Measurements from ENCODE around the gene TENT5A. TPM values are rescaled to one million over a fixed set of nuclear protein-coding genes. Genes with fewer than 3 reads are reported as not detected.
"Not testable (repeated sequence)": the region's sequence is repeated elsewhere in the genome, so short reads cannot be mapped to it uniquely, and the experiment has no call there.

Gene TENT5A
- total RNA-seq, 2 experiments from 2014 or later = 2.8 to 3.1 TPM

DNA sequence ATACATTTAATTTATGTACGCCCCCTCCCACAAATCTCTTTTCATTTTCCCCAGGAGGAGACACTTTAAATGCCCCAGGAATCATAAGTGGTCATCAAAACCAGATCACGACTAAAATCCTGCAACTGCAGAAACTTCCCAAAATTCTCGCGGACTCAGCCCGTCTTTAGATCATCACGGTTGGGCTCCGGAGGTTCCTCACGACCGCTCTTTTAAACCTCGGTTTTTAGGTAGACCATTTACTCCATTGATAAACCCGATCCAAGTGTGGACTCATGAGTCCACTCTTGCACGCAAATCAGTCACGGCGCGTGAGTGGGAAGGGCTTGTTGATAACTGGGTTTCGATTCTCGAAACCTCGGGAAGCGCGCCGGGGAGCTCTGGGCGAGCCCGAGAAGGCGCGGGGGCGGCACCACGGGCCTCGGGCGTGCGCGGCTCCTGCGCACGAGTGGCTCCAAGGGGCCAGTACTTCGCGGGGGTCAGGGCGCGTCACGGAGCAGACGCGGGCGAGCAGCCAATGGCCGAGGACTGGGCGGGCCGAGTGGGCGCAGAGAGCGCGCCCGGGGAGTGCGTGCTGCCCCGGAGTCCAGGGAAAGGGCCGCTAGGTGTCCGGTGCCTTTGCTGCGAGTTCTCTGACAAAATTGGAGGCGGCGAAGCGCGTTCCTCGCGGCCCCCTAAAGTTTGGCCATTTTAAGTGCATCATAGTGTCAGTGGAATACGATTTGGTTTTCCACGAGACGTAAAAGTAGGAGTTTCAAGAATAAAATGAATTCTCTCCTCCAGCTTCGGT is 635 bp upstream of the TENT5A start:
- Mint-ChIP-seq H3K9me3 (no peaks in the 10 kb centered on the region), H3K4me3 (peak overlapping the region; percentile 96), H3K27ac (peak overlapping the region; percentile 91), H3K36me3 (peaks cover 10% of the 10 kb centered on the region), H3K27me3 (peaks cover 11% of the 10 kb centered on the region), H3K4me1 (peaks cover 22% of the 10 kb centered on the region)
- POLR2A ChIA-PET = interaction anchor here (1.6 to 2.3 kb wide), 2 partner anchors 1313 to 1647 kb away, joined by 4 to 7 read pairs; partner anchors contain the start of genes BCKDHB and UBE3D
- peak; percentile 72 for DNase-seq
- ATAC-seq (ENCODE audit: low read depth) = peak; percentile 49

DNA sequence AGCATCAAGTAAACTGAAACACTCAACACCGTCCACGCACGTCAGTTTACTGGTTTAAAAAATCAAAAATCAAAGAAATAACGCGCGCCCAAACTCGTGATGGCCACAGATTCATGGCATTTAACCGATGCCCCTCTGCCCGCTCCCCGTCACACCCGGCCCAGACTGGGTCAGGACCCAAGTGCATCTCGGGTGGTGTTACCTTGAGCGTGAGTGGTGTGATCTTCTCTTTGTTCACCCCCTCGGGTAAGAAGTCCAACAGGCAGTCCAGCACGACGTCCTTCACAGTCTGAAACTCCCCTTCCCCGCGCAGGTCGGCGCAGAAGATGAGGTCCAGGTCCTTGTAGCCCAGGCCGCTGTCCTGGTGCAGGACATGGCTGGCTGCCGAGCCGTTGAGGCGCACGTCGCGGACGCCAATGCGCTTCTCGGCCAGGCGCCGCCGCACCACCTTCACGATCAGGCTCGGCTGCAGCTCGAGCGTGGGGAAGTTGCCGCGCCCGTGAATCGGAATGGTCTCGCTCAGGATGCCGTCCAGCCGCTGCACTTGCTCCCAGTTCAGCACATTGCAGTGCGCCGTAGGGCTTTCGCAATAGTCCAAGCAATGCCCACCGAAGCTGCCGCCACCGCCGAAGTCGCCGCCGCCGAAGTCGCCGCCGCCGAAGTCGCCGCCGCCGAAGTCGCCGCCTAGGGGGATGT is 945 bp downstream of the TENT5A start:
- DNase-seq (peak; percentile 62), ATAC-seq (ENCODE audit: low read depth) (no peak)
- peaks cover 8% of the 10 kb centered on the region for H3K27me3 Mint-ChIP-seq
- no peaks in the 10 kb centered on the region for H3K9me3 Mint-ChIP-seq
- H3K36me3 Mint-ChIP-seq = peaks cover 10% of the 10 kb centered on the region
- peak overlapping the region; percentile 91 for H3K27ac Mint-ChIP-seq
- peaks cover 22% of the 10 kb centered on the region for H3K4me1 Mint-ChIP-seq
- POLR2A ChIA-PET = no interaction called here
- peak overlapping the region; percentile 96 for H3K4me3 Mint-ChIP-seq

GRCh38 chr6:81750681-81751387 is 1.6 kb downstream of the TENT5A start:
- H3K27ac Mint-ChIP-seq = no peak overlapping the region
- H3K4me3 Mint-ChIP-seq = peak overlapping the region; percentile 96
- peaks cover 22% of the 10 kb centered on the region for H3K4me1 Mint-ChIP-seq
- no peak for DNase-seq
- H3K27me3 Mint-ChIP-seq = peaks cover 8% of the 10 kb centered on the region
- POLR2A ChIA-PET = no interaction called here
- no peaks in the 10 kb centered on the region for H3K9me3 Mint-ChIP-seq
- ATAC-seq (ENCODE audit: low read depth) = no peak
- H3K36me3 Mint-ChIP-seq = peaks cover 10% of the 10 kb centered on the region

DNA sequence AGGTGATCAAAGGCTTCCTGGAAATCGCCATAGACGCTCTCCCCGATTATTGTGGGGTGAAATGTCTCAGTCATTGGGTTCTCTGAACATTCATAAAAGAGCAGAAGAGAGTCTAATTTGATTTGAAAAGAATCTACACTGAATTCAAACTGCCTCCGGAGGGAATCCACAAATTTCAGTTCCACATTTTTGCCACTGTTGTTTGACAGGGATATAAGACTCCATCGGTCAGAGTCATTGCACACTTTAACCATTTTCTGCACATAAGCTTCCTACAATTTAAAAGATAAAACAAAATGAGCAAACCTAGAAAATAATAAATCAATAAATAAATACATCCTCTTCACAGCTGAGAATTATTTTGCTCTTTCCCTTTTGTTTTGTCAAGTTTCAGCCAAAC is 2.3 kb downstream of the TENT5A start:
- H3K36me3 Mint-ChIP-seq = peaks cover 10% of the 10 kb centered on the region
- no peak for DNase-seq
- POLR2A ChIA-PET = no interaction called here
- H3K4me3 Mint-ChIP-seq = peak overlapping the region; percentile 96
- peaks cover 22% of the 10 kb centered on the region for H3K4me1 Mint-ChIP-seq
- peaks cover 8% of the 10 kb centered on the region for H3K27me3 Mint-ChIP-seq
- no peaks in the 10 kb centered on the region for H3K9me3 Mint-ChIP-seq
- H3K27ac Mint-ChIP-seq = no peak overlapping the region
- ATAC-seq (ENCODE audit: low read depth) = no peak

DNA sequence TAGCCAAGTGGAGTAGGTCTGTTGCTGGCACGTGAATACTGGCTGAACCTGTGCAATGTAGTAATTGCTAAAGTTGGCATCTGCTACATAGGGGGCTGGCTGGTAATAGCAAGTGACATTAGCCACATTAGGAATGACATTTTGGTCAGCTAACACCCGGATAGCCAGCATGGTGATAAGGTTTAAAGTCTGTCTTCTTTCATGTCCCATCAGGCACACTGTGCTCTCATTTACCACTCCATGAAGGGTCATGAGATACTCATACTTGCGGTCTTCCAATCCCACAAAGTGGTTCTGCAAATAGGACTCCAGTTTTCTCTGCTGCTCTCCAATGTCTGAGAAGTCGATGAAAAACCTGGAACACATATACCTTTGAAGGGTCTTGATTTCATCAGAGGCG is 2.8 kb downstream of the TENT5A start:
- H3K36me3 Mint-ChIP-seq = peaks cover 10% of the 10 kb centered on the region
- peaks cover 24% of the 10 kb centered on the region for H3K4me1 Mint-ChIP-seq
- no peak for ATAC-seq (ENCODE audit: low read depth)
- H3K27ac Mint-ChIP-seq = no peak overlapping the region
- H3K4me3 Mint-ChIP-seq = no peak overlapping the region
- no peaks in the 10 kb centered on the region for H3K9me3 Mint-ChIP-seq
- POLR2A ChIA-PET = no interaction called here
- H3K27me3 Mint-ChIP-seq = peaks cover 8% of the 10 kb centered on the region
- no peak for DNase-seq

GRCh38 chr6:81748994-81749393 is 3.5 kb downstream of the TENT5A start:
- no peak for DNase-seq
- Mint-ChIP-seq H3K4me3 (no peak overlapping the region), H3K27me3 (peaks cover 5% of the 10 kb centered on the region), H3K4me1 (peaks cover 22% of the 10 kb centered on the region), H3K9me3 (no peaks in the 10 kb centered on the region), H3K36me3 (peaks cover 10% of the 10 kb centered on the region), H3K27ac (no peak overlapping the region)
- no peak for ATAC-seq (ENCODE audit: low read depth)
- POLR2A ChIA-PET = no interaction called here

DNA sequence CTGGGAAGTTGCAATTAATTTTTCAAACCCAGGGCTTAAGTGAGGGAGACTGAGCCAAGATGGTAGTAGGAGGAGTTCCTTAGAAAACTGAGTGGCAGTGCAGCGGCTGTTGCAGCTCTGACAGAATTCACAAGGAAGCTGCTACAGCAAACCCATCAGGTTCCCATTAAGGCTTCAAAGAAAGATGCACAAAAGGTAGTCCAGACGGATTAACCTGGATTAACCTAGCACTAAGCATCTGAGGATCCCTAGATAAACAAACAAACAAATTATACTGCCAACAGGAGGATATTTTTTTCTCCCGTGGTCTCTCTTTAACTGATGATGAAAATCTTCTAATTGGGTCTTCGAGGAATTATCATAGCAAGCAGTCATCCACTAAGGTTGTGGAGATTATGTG is 5.2 kb downstream of the TENT5A start:
- no peak for ATAC-seq (ENCODE audit: low read depth)

DNA sequence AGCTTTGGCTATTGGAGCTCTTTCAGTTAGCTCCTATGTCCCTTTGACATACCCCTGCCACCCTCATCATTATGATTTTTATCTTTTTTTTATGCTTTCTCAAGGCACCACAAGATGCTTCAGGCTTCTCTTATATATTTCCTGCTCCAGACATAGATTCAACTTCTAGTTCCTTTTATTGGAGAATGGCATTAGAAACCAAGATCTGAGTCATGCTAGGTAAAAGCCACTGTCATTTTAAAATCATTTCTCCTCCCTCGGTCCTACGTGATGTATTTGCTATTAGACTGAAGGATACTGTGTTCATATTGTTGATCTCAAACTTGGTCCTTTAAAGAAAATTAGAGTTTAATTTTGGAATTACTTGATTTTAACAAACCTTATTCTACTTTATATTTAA is 8.3 kb downstream of the TENT5A start:
- H3K4me3 Mint-ChIP-seq = no peak overlapping the region
- peaks cover 1% of the 10 kb centered on the region for H3K36me3 Mint-ChIP-seq
- no peak overlapping the region for H3K27ac Mint-ChIP-seq
- no peaks in the 10 kb centered on the region for H3K27me3 Mint-ChIP-seq
- H3K4me1 Mint-ChIP-seq = peaks cover 4% of the 10 kb centered on the region
- ATAC-seq (ENCODE audit: low read depth) = no peak
- no peaks in the 10 kb centered on the region for H3K9me3 Mint-ChIP-seq
- POLR2A ChIA-PET = no interaction called here
- no peak for DNase-seq

More for the DNA sequence above, 5.2 kb downstream of the TENT5A start:
- Mint-ChIP-seq H3K36me3 (peaks cover 10% of the 10 kb centered on the region), H3K27me3 (peaks cover 5% of the 10 kb centered on the region), H3K27ac (no peak overlapping the region), H3K4me1 (peaks cover 21% of the 10 kb centered on the region), H3K4me3 (no peak overlapping the region), H3K9me3 (no peaks in the 10 kb centered on the region)
- no peak for DNase-seq
- POLR2A ChIA-PET = no interaction called here

DNA sequence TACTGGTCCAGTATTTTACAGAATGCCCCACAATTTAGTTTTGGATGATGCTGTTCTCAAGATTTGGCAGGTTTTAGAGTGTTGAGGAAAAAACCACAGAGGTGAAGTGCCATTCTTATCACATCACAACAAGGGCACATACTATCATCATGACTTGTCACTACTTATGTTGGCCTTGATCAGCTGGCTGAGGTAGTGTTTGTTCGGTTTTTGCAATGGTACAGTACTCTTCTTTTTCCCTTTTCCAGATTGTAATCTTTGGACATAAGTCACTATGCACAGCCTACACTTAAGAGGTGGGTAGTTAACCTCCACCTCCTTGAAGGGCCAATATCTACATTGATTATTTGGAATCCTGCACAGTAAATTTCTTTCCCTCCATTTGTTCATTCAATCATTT is 8.8 kb downstream of the TENT5A start:
- no peaks in the 10 kb centered on the region for H3K9me3 Mint-ChIP-seq
- DNase-seq (no peak), ATAC-seq (ENCODE audit: low read depth) (no peak)
- H3K36me3 Mint-ChIP-seq = peaks cover 1% of the 10 kb centered on the region
- peaks cover 2% of the 10 kb centered on the region for H3K4me1 Mint-ChIP-seq
- no peaks in the 10 kb centered on the region for H3K27me3 Mint-ChIP-seq
- POLR2A ChIA-PET = no interaction called here
- H3K27ac Mint-ChIP-seq = no peak overlapping the region
- no peak overlapping the region for H3K4me3 Mint-ChIP-seq

- ATAC-seq (ENCODE audit: low read depth) (no peak), DNase-seq (no peak)
- no peaks in the 10 kb centered on the region for H3K36me3 Mint-ChIP-seq
- H3K27ac Mint-ChIP-seq = no peak overlapping the region
- H3K4me1 Mint-ChIP-seq = peaks cover 2% of the 10 kb centered on the region
- no peak overlapping the region for H3K4me3 Mint-ChIP-seq
- H3K27me3 Mint-ChIP-seq = no peaks in the 10 kb centered on the region
- no peaks in the 10 kb centered on the region for H3K9me3 Mint-ChIP-seq
- POLR2A ChIA-PET = no interaction called here
Measured at GRCh38 chr6:81741689-81742088, 10.8 kb downstream of the TENT5A start.

GRCh38 chr6:81740591-81740990 is 11.9 kb downstream of the TENT5A start:
- H3K9me3 Mint-ChIP-seq; ATAC-seq (ENCODE audit: low read depth); H3K4me3 Mint-ChIP-seq; DNase-seq; H3K36me3 Mint-ChIP-seq; H3K27ac Mint-ChIP-seq; H3K27me3 Mint-ChIP-seq; POLR2A ChIA-PET; H3K4me1 Mint-ChIP-seq: not testable (repeated sequence)

- no peak for DNase-seq
- no peak for ATAC-seq (ENCODE audit: low read depth)
- POLR2A ChIA-PET = no interaction called here
- Mint-ChIP-seq H3K9me3 (no peaks in the 10 kb centered on the region), H3K27ac (no peak overlapping the region), H3K4me3 (no peak overlapping the region), H3K36me3 (no peaks in the 10 kb centered on the region), H3K27me3 (no peaks in the 10 kb centered on the region), H3K4me1 (no peaks in the 10 kb centered on the region)
Measured at GRCh38 chr6:81739230-81740195, 13.0 kb downstream of the TENT5A start.

- no peak overlapping the region for H3K4me3 Mint-ChIP-seq
- no peak for DNase-seq
- H3K9me3 Mint-ChIP-seq = no peaks in the 10 kb centered on the region
- no peaks in the 10 kb centered on the region for H3K36me3 Mint-ChIP-seq
- ATAC-seq (ENCODE audit: low read depth) = no peak
- H3K27me3 Mint-ChIP-seq = peaks cover 2% of the 10 kb centered on the region
- H3K4me1 Mint-ChIP-seq = no peaks in the 10 kb centered on the region
- no peak overlapping the region for H3K27ac Mint-ChIP-seq
- POLR2A ChIA-PET = no interaction called here
Measured at GRCh38 chr6:81736428-81736827, 16.1 kb downstream of the TENT5A start.

Measured in activated naive CD8-positive, alpha-beta T cell treated with anti-CD3 and anti-CD28 coated beads, Interleukin-2, amount 10 ng/mL, durations not matched to agents 7 days and 5 days (primary cell).